Measurements from ENCODE around the gene SLC2A13.

Gene SLC2A13

DNA sequence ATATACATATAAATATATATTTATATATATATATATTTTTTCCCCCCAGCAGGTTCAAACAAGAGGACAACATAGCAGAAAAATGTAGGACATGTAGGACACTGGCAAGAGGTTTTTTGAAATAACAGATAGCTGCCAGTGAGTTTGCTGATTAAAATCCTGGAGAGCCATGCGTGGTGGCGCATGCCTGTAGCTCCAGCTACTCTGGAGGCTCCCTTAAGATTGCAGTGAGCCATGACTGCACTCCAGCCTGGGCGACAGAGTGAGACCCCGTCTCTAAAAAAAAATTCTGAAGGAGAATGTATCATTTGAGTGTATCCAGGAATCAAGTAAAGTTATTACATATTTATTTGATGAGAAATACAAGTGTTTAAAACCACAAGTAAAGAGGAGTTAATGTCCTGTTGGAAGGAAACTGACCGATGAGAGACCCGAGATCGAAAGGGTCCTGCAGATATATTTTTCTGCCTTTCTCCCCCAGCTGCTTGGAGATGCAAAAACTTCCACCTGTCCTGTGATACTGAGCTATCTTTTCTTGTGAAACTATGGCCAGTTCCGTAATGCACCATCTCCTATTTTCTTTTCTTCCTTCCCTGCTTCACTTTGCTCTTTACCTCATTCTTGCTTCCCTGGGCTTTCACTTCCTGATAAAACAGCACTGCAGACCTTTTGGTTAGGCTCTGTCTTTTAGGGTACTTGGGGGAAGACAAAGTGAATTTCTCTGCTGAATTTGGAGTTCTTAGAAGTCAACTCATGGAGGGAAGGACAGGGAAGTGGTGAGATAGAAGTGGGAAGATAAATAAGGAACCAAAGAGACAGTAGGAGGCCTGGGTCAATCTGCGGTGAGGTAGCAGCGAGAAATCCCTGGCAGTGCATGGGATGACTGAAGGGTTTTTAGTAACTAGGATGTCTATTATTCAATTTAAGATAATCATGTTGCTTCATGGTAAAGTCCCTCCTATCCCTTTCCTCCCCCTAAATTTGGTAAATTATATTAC is 41.2 kb upstream of the SLC2A13 start:
- no peak for DNase-seq
- in situ Hi-C loops (cut with HindIII; ENCODE audit: low pct_ligation_motif_present, low sequenced_read_pairs) = no loop called here
- TF ChIP-seq, protein P1, sequence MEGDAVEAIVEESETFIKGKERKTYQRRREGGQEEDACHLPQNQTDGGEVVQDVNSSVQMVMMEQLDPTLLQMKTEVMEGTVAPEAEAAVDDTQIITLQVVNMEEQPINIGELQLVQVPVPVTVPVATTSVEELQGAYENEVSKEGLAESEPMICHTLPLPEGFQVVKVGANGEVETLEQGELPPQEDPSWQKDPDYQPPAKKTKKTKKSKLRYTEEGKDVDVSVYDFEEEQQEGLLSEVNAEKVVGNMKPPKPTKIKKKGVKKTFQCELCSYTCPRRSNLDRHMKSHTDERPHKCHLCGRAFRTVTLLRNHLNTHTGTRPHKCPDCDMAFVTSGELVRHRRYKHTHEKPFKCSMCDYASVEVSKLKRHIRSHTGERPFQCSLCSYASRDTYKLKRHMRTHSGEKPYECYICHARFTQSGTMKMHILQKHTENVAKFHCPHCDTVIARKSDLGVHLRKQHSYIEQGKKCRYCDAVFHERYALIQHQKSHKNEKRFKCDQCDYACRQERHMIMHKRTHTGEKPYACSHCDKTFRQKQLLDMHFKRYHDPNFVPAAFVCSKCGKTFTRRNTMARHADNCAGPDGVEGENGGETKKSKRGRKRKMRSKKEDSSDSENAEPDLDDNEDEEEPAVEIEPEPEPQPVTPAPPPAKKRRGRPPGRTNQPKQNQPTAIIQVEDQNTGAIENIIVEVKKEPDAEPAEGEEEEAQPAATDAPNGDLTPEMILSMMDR (IDR thresholded peaks at IDR 0.05; ENCODE audit: low read depth, low read length, missing control alignments) = no peak

DNA sequence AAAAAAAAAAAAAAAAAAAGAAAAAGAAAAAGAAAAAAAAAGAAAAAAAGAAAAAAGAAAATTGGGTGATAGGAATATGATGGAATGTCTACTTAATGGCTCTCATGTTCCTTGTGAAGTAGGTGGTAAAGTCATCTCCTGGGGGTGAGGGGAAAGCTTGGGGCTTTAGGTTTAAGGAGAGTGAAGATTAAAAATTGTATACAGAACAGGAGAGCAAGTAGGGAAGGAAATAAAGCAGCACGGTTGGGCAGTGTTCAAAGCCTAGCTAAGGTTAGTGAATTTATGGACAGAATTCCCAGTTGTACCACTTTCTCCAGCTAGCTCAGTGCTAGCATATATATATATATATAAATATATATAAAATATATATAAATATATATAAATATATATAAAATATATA is 40.0 kb upstream of the SLC2A13 start:
- TF ChIP-seq, protein P1 (IDR thresholded peaks at IDR 0.05; ENCODE audit: low read depth, low read length, missing control alignments) = no peak
- H3K36me3 ChIP-seq (replicated peaks) = no peaks in the 10 kb centered on the region
- H3K27ac ChIP-seq = no peak overlapping the region
- no peak overlapping the region for H3K4me3 ChIP-seq (ENCODE audit: low read depth, low read length)
- in situ Hi-C loops (cut with HindIII; ENCODE audit: low pct_ligation_motif_present, low sequenced_read_pairs) = no loop called here
- DNase-seq = no peak
- no peaks in the 10 kb centered on the region for H3K27me3 ChIP-seq (replicated peaks)

More for the DNA sequence above, 41.2 kb upstream of the SLC2A13 start:
- H3K27me3 ChIP-seq (replicated peaks) = no peaks in the 10 kb centered on the region
- H3K27ac ChIP-seq = no peak overlapping the region
- no peaks in the 10 kb centered on the region for H3K36me3 ChIP-seq (replicated peaks)
- H3K4me3 ChIP-seq (ENCODE audit: low read depth, low read length) = no peak overlapping the region

DNA sequence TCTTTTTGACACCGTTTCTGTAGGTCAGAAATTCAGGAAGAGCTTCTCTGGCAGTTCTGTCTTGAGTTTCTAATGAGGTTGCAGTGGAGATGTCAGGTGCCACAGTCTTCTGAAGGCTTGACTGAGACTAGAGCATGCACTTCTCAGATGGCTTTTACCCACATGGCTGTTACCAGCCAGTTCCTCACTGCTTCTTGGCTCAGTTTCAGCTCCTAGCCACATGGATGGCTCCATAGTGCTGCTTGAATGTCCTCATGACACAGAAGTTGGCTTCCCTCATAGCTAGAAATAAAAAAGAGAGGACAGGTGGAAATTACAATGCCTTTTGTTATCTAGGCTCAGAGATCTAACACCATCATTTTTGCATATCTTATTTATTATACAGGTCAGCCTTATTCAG is 38.1 kb upstream of the SLC2A13 start:
- TF ChIP-seq, protein P1 (IDR thresholded peaks at IDR 0.05; ENCODE audit: low read depth, low read length, missing control alignments) = no peak
- no peak overlapping the region for H3K4me3 ChIP-seq (ENCODE audit: low read depth, low read length)
- no peaks in the 10 kb centered on the region for H3K27me3 ChIP-seq (replicated peaks)
- in situ Hi-C loops (cut with HindIII; ENCODE audit: low pct_ligation_motif_present, low sequenced_read_pairs) = no loop called here
- DNase-seq = no peak
- H3K36me3 ChIP-seq (replicated peaks) = no peaks in the 10 kb centered on the region
- no peak overlapping the region for H3K27ac ChIP-seq

DNA sequence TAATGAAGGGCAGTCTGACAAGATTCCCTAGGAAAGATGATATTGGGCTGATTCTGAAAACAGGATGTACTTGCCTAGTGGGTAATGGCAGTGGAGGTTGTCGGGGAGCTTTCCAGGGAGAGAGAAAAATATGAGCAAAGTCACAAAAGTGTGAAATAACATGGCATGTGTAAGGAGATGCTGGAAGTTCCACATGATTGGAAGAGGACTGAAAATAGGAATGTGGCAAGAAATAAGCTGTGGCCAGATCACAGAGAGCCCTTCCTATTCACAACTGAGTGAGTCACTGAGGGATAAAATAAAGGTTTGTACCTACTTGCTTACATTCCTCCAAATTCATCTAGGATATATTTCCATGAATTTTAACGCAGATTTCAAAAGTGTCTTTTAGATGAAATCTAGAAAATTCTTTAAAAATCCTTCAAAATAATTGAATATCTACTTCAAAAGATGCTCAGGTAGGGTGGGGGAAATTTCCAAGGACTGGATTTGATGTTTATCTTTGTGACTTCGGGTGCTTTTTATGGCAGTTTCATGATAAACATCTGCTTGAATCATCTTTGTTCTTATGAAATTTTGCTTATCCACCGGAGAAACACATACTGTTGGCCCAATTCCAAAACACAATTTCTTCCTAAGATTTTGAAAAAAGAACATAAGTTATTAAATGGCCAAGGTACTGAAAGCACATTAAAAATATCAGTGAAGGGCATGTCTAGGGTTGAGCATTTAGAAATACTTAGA is 36.3 kb upstream of the SLC2A13 start:
- H3K27ac ChIP-seq = no peak overlapping the region
- no peak for DNase-seq
- H3K27me3 ChIP-seq (replicated peaks) = no peaks in the 10 kb centered on the region
- H3K4me3 ChIP-seq (ENCODE audit: low read depth, low read length) = no peak overlapping the region
- in situ Hi-C loops (cut with HindIII; ENCODE audit: low pct_ligation_motif_present, low sequenced_read_pairs) = no loop called here
- TF ChIP-seq, protein P1 (IDR thresholded peaks at IDR 0.05; ENCODE audit: low read depth, low read length, missing control alignments) = no peak
- H3K36me3 ChIP-seq (replicated peaks) = no peaks in the 10 kb centered on the region

DNA sequence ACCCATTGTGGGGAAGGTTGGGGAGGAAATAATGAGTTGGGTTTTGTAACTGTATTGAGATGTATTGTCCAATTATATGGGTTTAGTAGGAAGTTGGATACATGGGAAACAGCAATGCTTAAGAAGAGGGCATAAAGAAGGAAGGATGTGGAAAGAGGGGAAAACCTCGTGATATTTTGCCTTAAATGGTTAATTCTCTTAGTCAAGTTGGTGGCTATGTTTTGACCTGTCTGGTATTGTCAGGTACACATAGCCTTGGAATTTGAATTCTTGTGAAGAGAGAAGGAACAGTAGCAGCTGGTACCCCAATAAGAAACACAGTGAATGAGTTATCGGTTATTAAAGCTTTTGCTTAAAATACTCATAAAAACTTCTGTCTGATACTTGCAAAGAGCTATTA is 32.6 kb upstream of the SLC2A13 start:
- H3K27me3 ChIP-seq (replicated peaks) = no peaks in the 10 kb centered on the region
- DNase-seq = no peak
- in situ Hi-C loops (cut with HindIII; ENCODE audit: low pct_ligation_motif_present, low sequenced_read_pairs) = no loop called here
- TF ChIP-seq, protein P1 (IDR thresholded peaks at IDR 0.05; ENCODE audit: low read depth, low read length, missing control alignments) = no peak
- no peak overlapping the region for H3K4me3 ChIP-seq (ENCODE audit: low read depth, low read length)
- no peak overlapping the region for H3K27ac ChIP-seq
- no peaks in the 10 kb centered on the region for H3K36me3 ChIP-seq (replicated peaks)
